Measurements from ENCODE around the gene SLC16A10.

- TF ChIP-seq POLR2A (IDR thresholded peaks at IDR 0.05; ENCODE audit: low read depth, low read length), result no peak
- no peak for TF ChIP-seq POLR2AphosphoS5 (IDR thresholded peaks at IDR 0.05; ENCODE audit: low read depth, low read length)
- TF ChIP-seq TAF1 (IDR thresholded peaks at IDR 0.05; ENCODE audit: borderline replicate concordance, low read depth, low read length), result no peak
Measured at GRCh38 chr6:111086685-111087084, 618 bp upstream of the SLC16A10 start.

Measured in GM12892 (cell line).